ENCODE measurements around the gene GAS6.

Gene GAS6

DNA sequence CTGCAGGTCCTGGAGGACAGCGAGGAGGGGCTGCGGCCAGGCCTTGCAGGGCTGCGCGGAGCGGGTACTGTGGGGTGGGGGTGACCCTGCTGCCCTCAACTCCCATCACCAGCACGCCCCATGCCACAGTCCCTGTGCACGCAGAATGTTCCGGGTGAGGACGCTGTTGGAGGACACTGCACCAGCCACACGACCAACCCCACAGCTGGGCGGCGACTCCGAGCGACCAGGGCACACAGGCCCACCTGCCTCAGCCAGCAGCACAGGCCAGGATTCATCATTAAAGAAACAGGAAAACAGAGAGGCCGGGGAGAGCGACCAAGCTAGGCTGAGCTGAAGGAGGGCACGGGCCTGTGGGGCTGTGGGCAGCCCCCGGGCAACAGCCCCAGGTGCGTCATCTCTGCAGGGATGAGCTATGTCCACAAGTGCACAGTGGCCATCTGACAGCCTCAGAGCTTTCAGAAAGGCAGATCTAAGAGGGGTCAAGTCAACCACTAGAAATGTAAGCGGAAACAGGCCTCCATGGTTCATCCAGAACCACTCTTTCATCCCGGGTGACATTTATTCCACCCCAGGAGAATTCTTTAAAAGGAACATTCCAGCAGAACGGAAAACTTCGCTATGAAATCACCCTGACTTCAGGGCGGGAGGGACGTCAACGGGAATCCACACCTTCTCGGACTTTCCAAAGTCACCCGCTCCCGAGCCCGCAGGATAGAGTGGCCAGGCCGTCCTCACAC is 1.5 kb downstream of the GAS6 start:
- peaks cover 2% of the 10 kb centered on the region for H3K27me3 ChIP-seq (replicated peaks; ENCODE audit: control insufficient read depth, insufficient read depth, low read length)
- no peak for DNase-seq (ENCODE audit: extremely low read depth, insufficient read length)
- H3K4me3 ChIP-seq (replicated peaks; ENCODE audit: low read depth, low read length) = peak overlapping the region; percentile 52
- TF ChIP-seq, protein P1, sequence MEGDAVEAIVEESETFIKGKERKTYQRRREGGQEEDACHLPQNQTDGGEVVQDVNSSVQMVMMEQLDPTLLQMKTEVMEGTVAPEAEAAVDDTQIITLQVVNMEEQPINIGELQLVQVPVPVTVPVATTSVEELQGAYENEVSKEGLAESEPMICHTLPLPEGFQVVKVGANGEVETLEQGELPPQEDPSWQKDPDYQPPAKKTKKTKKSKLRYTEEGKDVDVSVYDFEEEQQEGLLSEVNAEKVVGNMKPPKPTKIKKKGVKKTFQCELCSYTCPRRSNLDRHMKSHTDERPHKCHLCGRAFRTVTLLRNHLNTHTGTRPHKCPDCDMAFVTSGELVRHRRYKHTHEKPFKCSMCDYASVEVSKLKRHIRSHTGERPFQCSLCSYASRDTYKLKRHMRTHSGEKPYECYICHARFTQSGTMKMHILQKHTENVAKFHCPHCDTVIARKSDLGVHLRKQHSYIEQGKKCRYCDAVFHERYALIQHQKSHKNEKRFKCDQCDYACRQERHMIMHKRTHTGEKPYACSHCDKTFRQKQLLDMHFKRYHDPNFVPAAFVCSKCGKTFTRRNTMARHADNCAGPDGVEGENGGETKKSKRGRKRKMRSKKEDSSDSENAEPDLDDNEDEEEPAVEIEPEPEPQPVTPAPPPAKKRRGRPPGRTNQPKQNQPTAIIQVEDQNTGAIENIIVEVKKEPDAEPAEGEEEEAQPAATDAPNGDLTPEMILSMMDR (IDR thresholded peaks at IDR 0.05; ENCODE audit: insufficient read depth, low read length, poor library complexity, severe bottlenecking) = no peak
- H3K36me3 ChIP-seq (ENCODE audit: control insufficient read depth, insufficient read depth, low read length) = no peaks in the 10 kb centered on the region

DNA sequence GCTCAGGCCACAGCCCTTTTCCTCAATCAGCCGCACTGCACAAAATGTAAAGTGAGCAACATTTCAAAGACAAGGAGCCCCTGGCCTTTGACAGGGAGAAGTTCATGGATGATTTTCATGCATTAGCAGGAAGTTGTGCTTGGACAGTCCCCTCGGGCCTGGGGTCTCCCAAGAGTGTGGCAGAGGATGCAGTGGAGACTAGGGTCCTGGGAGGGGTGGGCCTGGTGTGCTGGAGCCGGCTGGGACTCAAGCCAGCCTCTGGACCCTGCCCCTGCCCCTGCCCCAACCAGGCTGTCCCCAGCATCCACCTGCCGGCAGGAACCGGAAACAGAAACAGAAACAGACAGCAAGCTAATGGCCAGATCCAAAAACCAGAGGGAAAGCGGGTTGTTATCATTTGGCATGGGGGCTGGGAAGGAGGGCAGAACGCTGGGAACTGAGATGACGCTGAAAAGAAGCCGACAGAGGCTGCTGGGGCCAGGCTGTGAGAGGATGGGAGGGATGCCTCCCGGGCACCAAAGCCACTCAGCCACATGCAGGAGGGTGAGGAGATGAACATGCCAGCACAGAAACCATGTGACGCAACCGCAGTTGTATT is 2.3 kb downstream of the GAS6 start:
- H3K27me3 ChIP-seq (replicated peaks; ENCODE audit: control insufficient read depth, insufficient read depth, low read length) = peaks cover 2% of the 10 kb centered on the region
- no peaks in the 10 kb centered on the region for H3K36me3 ChIP-seq (ENCODE audit: control insufficient read depth, insufficient read depth, low read length)
- no peak overlapping the region for H3K4me3 ChIP-seq (replicated peaks; ENCODE audit: low read depth, low read length)
- no peak for DNase-seq (ENCODE audit: extremely low read depth, insufficient read length)
- TF ChIP-seq, protein P1 (IDR thresholded peaks at IDR 0.05; ENCODE audit: insufficient read depth, low read length, poor library complexity, severe bottlenecking) = no peak

DNA sequence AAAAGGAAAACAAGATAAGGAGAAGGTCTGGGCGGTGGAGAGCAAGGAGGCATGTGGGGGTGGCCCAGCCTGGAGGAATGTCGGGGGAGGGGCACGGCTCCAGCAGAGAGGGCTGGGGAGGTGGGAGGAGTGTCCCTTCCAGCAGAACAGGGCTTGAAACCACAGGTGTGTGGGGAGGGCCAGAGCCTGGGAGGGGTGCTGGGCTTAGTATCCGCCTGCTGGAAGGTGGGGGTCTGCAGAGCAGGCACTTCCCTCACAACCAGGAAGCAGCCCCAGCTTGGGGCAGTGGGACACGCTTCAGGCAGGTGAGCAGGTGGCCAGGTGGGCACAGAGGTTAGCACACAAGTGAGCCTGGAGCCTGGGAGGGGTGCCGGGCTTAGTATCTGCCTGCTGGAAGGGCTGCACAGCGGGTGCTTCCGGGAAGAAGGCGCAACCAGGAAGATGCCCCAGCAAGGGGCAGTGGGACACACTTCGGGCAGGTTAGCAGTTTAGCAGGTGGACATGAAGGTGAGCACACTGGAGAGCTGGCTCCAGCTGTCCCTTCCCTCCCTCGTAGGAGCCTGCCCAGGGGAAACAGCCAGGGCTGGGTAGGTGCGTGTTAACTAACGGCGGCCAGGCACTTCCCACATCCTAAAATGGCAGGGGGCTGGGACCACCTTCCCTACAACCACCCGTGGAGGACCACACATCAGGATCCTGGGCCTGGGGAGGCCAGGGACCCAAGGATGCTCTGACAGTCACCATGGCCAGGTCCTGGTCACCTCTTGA is 3.0 kb downstream of the GAS6 start:
- Histone ChIP-seq H3K36me3 (ENCODE audit: control insufficient read depth, insufficient read depth, low read length) (no peaks in the 10 kb centered on the region), H3K4me3 (replicated peaks; ENCODE audit: low read depth, low read length) (no peak overlapping the region), H3K27me3 (replicated peaks; ENCODE audit: control insufficient read depth, insufficient read depth, low read length) (peaks cover 2% of the 10 kb centered on the region)
- no peak for DNase-seq (ENCODE audit: extremely low read depth, insufficient read length)
- TF ChIP-seq, protein P1 (IDR thresholded peaks at IDR 0.05; ENCODE audit: insufficient read depth, low read length, poor library complexity, severe bottlenecking) = no peak

DNA sequence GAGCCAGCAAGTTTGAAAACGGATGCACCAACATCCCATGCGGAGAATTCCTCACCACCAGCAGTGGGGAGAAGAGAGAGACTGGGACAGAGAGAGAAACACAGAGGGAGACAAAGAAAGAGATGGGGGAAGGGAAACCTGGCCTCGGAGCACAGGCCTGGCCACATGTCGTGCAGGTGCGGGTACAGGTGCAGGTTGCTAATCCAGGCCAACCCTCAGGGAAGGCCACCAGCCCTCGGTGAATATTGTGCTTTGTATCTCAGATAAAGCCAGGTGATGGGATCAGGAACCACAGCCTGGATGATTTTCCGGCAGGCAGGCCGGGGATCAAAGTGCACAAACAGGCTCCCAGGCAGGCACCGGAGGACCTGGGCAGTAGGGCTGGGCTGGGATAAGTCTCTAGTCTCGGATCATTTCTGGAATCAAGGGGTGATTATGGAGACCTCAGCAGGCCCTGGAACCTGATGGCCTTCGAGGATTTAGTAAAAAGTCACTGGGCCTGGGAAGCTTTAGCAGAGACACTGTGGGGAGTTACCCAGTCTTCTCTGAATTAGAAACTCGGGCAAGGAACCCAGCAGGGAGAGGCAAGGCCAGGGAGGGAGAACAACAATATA is 3.7 kb downstream of the GAS6 start:
- Histone ChIP-seq H3K4me3 (replicated peaks; ENCODE audit: low read depth, low read length) (no peak overlapping the region), H3K27me3 (replicated peaks; ENCODE audit: control insufficient read depth, insufficient read depth, low read length) (peaks cover 2% of the 10 kb centered on the region), H3K36me3 (ENCODE audit: control insufficient read depth, insufficient read depth, low read length) (no peaks in the 10 kb centered on the region)
- TF ChIP-seq, protein P1 (IDR thresholded peaks at IDR 0.05; ENCODE audit: insufficient read depth, low read length, poor library complexity, severe bottlenecking) = no peak
- no peak for DNase-seq (ENCODE audit: extremely low read depth, insufficient read length)

DNA sequence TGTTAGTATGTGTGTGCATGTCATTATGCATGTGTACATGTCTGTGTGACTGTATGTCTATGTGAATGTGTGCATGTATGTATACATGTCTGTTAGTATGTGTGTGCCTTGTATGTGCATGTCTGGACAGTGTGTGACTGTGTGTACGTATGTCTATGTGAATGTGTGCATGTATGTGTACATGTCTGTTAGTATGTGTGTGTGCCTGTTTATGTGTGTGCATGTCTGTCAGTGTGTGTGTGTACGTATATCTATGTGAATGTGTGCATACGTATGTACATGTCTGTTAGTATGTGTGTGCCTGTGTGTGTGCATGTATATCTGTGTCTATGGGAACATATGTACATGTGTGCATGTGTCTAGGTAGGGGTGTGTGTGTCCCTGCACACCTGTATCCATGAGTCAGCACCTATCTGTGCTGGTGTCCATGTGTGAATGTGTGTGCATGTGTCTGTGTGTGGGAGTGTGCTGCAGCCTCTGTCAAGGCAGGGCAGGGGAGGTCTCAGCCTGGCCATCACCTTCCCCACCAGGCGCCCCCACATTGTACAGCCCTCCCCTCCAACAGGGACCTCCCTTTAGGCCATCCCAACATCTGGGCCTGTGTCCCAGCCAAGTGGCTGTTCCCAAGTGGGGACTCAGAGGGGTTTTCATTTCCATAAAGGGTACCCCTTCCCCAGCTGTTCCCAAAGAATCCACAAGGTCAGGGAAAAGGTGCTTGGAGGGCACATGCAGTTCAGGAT is 4.4 kb downstream of the GAS6 start:
- TF ChIP-seq, protein P1 (IDR thresholded peaks at IDR 0.05; ENCODE audit: insufficient read depth, low read length, poor library complexity, severe bottlenecking) = no peak
- Histone ChIP-seq H3K27me3 (replicated peaks; ENCODE audit: control insufficient read depth, insufficient read depth, low read length) (peaks cover under 1% of the 10 kb centered on the region), H3K36me3 (ENCODE audit: control insufficient read depth, insufficient read depth, low read length) (no peaks in the 10 kb centered on the region), H3K4me3 (replicated peaks; ENCODE audit: low read depth, low read length) (no peak overlapping the region)
- DNase-seq (ENCODE audit: extremely low read depth, insufficient read length) = no peak
